ENCODE data around the gene KREMEN2. TPM values are rescaled to one million over a fixed set of nuclear protein-coding genes. Genes with fewer than 3 reads are reported as not detected.
"Not testable (repeated sequence)": the region's sequence is repeated elsewhere in the genome, so short reads cannot be mapped to it uniquely, and the experiment has no call there.

Gene KREMEN2
- total and polyA plus RNA-seq, 7 experiments from 2014 or later = not detected

DNA sequence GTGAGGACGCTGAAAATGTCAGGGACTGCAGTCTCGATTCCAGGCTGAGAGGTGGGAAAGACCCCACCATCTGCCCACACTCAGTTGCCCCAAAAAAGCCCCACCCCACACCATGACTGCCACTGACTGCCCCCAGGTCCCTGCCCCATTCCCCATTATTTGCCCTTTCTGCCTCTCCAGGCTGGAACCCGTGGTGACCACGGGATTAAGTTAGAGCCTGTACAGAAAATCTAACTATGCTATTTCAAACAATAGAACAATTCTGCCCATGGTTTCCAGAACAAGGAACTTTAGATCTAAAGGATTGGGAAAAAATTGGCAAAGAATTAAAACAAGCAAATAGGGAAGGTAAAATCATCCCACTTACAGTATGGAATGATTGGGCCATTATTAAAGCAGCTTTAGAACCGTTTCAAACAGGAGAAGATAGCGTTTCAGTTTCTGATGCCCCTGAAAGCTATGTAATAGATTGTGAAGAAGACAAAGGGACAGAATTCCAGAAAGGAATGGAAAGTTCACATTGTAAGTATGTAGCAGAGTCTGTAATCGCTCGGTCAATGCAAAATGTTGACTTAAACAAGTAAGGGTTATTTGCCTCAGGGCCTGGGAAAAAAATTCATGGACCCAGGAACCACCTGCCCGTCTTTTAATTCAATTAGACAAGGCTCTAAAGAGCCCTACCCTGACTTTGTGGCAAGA, 38.0 kb upstream of the KREMEN2 start:
- H3K4me3 ChIP-seq (ENCODE audit: low read length) = no peak overlapping the region
- Mint-ChIP-seq H3K27ac (peak overlapping the region in 5 of 9 donors; percentile 12 to 63 (median 48)), H3K4me1 (peaks cover 9 to 19% (median 16%) of the 10 kb centered on the region in 7 donors), H3K36me3 (peaks cover 0 to 10% (median 0%) of the 10 kb centered on the region in 5 donors), H3K4me3 (no peak overlapping the region), H3K9me3 (no peaks in the 10 kb centered on the region), H3K27me3 (no peaks in the 10 kb centered on the region)
- no peaks in the 10 kb centered on the region for H3K27me3 ChIP-seq (ENCODE audit: control insufficient read depth in 2 of 2, insufficient read depth in 2 of 2, low read length in 2 of 2)
- DNase-seq (no peak), ATAC-seq (no peak)
- no peaks in the 10 kb centered on the region for H3K9me3 ChIP-seq (ENCODE audit: control insufficient read depth in 2 of 3, low read length in 3 of 3)
- no peak overlapping the region for H3K27ac ChIP-seq (ENCODE audit: low read depth, low read length)
- peaks cover 5 to 10% of the 10 kb centered on the region in 2 donors for H3K4me1 ChIP-seq (ENCODE audit: control insufficient read depth in 2 of 2, insufficient read depth in 2 of 2, low read length in 2 of 2)
- ChIA-PET CTCF (interaction anchor here (0.8 to 1.5 kb wide), 9 partner anchors 12 to 87 kb away, joined by 3 to 7 read pairs (median 5); partner anchors contain the start of genes FLYWCH1 and FLYWCH2), POLR2A (interaction anchor here (0.8 to 1.2 kb wide), 2 partner anchors 13 to 43 kb away, joined by 4 to 5 read pairs; partner anchors contain the start of gene FLYWCH2)
- peaks cover 0 to 43% (median 0%) of the 10 kb centered on the region in 3 experiments for H3K36me3 ChIP-seq (ENCODE audit: control insufficient read depth in 2 of 3, insufficient read depth in 3 of 3, low read length in 3 of 3)
- intact Hi-C loops (cut with micrococcal nuclease) = loop anchor here (2.0 kb wide), 3 partner anchors 43 to 87 kb away; partner anchors contain the start of gene FLYWCH2 (in 1 of the 2)

DNA sequence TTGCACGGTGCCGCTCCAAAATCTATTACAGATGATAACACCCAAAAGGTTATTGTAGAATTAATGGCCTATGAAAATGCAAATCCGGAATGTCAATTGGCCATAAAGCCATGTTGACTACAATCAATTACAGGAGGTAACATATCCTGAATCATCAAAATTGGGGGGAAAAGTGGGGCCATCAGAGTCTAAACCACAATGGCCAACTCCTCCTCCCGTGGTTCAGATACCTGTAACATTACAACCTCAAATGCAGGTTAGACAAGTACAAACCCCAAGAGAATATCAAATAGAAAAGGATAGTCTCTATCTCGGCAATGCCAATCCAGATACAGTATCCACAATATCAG, 37.5 kb upstream of the KREMEN2 start:
- peak overlapping the region in 7 of 10 donors; percentile 0 to 48 (median 29) for H3K4me3 Mint-ChIP-seq
- Histone ChIP-seq H3K4me3 (ENCODE audit: low read length) (no peak overlapping the region), H3K4me1 (ENCODE audit: control insufficient read depth in 2 of 2, insufficient read depth in 2 of 2, low read length in 2 of 2) (peaks cover 5 to 10% of the 10 kb centered on the region in 2 donors), H3K27me3 (ENCODE audit: control insufficient read depth in 2 of 2, insufficient read depth in 2 of 2, low read length in 2 of 2) (no peaks in the 10 kb centered on the region), H3K36me3 (ENCODE audit: control insufficient read depth in 2 of 3, insufficient read depth in 3 of 3, low read length in 3 of 3) (peaks cover 0 to 43% (median 0%) of the 10 kb centered on the region in 3 experiments), H3K27ac (ENCODE audit: low read depth, low read length) (no peak overlapping the region), H3K9me3 (ENCODE audit: control insufficient read depth in 2 of 3, low read length in 3 of 3) (no peaks in the 10 kb centered on the region)
- H3K27me3 Mint-ChIP-seq = no peaks in the 10 kb centered on the region
- H3K27ac Mint-ChIP-seq = peak overlapping the region in 6 of 9 donors; percentile 12 to 63 (median 48)
- peaks cover 0 to 10% (median 0%) of the 10 kb centered on the region in 5 donors for H3K36me3 Mint-ChIP-seq
- H3K9me3 Mint-ChIP-seq = no peaks in the 10 kb centered on the region
- no peak for ATAC-seq
- CTCF ChIA-PET = interaction anchor here (0.6 to 1.5 kb wide), 11 partner anchors 12 to 88 kb away, joined by 3 to 7 read pairs (median 5); partner anchors contain the start of genes FLYWCH1 and FLYWCH2
- no peak for DNase-seq
- intact Hi-C loops (cut with micrococcal nuclease) = loop anchor here (2.0 kb wide), 3 partner anchors 44 to 88 kb away; partner anchors contain the start of gene FLYWCH2 (in 1 of the 2)
- peaks cover 9 to 19% (median 16%) of the 10 kb centered on the region in 7 donors for H3K4me1 Mint-ChIP-seq
- POLR2A ChIA-PET = interaction anchor here (0.8 to 1.2 kb wide), 2 partner anchors 14 to 43 kb away, joined by 4 to 5 read pairs; partner anchors contain the start of gene FLYWCH2

DNA sequence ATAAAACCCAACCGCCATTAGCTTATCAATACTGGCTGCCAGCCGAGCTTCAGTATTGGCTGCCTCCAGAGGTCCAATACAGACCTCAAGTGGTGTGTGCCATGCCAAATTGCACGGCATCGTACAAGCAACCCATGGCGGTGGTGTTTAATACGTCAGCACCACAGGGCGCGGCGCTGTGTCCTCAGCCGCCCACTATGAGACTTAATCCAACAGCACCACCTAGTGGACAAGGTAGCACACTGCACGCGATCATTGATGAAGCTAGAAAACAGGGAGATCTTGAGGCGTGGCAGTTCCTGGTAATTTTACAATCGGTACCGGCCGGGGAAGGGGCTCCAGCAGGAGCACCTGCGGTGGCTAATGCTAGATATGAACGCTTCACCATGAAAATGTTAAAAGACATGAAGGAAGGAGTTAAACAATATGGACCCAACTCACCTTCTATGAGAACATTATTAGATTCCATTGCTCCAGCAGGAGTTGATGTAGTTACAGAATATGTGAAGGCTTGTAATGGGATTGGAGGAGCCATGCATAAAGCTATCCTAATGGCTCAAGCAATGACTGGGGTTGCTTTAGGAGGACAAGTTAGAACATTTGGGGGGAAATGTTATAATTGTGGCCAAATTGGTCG, 36.9 kb upstream of the KREMEN2 start:
- H3K27ac Mint-ChIP-seq = peak overlapping the region in 7 of 9 donors; percentile 0 to 63 (median 48)
- intact Hi-C loops (cut with micrococcal nuclease) = loop anchor here (1.0 to 2.0 kb wide), 7 partner anchors 22 to 88 kb away; partner anchors contain the start of gene FLYWCH2 (in 1 of the 2)
- peaks cover 0 to 7% (median 0%) of the 10 kb centered on the region in 5 donors for H3K36me3 Mint-ChIP-seq

DNA sequence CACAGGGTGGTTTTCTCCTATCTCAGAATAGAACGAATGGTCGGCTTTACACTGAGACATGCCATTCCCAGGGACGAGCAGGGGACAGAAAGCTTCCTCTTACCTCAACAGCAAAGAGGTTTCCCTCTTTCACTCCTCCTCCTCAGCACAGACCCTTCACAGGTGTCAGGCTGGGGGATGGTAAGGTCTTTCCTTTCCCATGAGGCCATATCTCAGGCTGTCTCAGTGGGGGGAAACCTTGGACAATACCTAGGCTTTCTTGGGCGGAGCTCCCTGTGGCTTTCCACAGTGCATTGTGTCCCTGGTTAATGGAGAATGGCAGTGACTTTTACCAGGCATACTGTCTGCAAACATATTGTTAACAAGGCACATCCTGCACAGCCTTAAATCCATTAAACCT, 35.9 kb upstream of the KREMEN2 start:
- H3K27ac Mint-ChIP-seq; H3K9me3 ChIP-seq (ENCODE audit: control insufficient read depth in 2 of 3, low read length in 3 of 3); CTCF ChIA-PET; H3K36me3 Mint-ChIP-seq; POLR2A ChIA-PET; DNase-seq; H3K27me3 ChIP-seq (ENCODE audit: control insufficient read depth in 2 of 2, insufficient read depth in 2 of 2, low read length in 2 of 2); H3K4me3 Mint-ChIP-seq; H3K27me3 Mint-ChIP-seq; ATAC-seq; intact Hi-C loops (cut with micrococcal nuclease); H3K9me3 Mint-ChIP-seq; H3K4me3 ChIP-seq (ENCODE audit: low read length); H3K27ac ChIP-seq (ENCODE audit: low read depth, low read length): not testable (repeated sequence)
- Histone ChIP-seq H3K36me3 (ENCODE audit: control insufficient read depth in 2 of 3, insufficient read depth in 3 of 3, low read length in 3 of 3) (peaks cover 0 to 37% (median 0%) of the 10 kb centered on the region in 3 experiments), H3K4me1 (ENCODE audit: control insufficient read depth in 2 of 2, insufficient read depth in 2 of 2, low read length in 2 of 2) (peaks cover 5 to 10% of the 10 kb centered on the region in 2 donors)
- peaks cover 5 to 19% (median 14%) of the 10 kb centered on the region in 7 donors for H3K4me1 Mint-ChIP-seq

More for the DNA sequence above, 36.9 kb upstream of the KREMEN2 start:
- no peaks in the 10 kb centered on the region for H3K9me3 Mint-ChIP-seq
- no peaks in the 10 kb centered on the region for H3K9me3 ChIP-seq (ENCODE audit: control insufficient read depth in 2 of 3, low read length in 3 of 3)
- no peak overlapping the region for H3K4me3 ChIP-seq (ENCODE audit: low read length)
- no peaks in the 10 kb centered on the region for H3K27me3 Mint-ChIP-seq
- H3K36me3 ChIP-seq (ENCODE audit: control insufficient read depth in 2 of 3, insufficient read depth in 3 of 3, low read length in 3 of 3) = peaks cover 0 to 40% (median 0%) of the 10 kb centered on the region in 3 experiments
- peaks cover 8 to 19% (median 15%) of the 10 kb centered on the region in 7 donors for H3K4me1 Mint-ChIP-seq
- no peaks in the 10 kb centered on the region for H3K27me3 ChIP-seq (ENCODE audit: control insufficient read depth in 2 of 2, insufficient read depth in 2 of 2, low read length in 2 of 2)
- H3K4me1 ChIP-seq (ENCODE audit: control insufficient read depth in 2 of 2, insufficient read depth in 2 of 2, low read length in 2 of 2) = peaks cover 5 to 10% of the 10 kb centered on the region in 2 donors
- peak overlapping the region in 7 of 10 donors; percentile 0 to 48 (median 29) for H3K4me3 Mint-ChIP-seq
- H3K27ac ChIP-seq (ENCODE audit: low read depth, low read length) = no peak overlapping the region
- ChIA-PET CTCF (interaction anchor here (0.6 to 1.5 kb wide), 15 partner anchors 12 to 88 kb away, joined by 3 to 7 read pairs (median 4); partner anchors contain the start of genes FLYWCH1 and FLYWCH2), POLR2A (interaction anchor here (0.8 to 1.2 kb wide), 2 partner anchors 14 to 44 kb away, joined by 4 to 5 read pairs; partner anchors contain the start of gene FLYWCH2)
- DNase-seq (peak; percentile 64 to 91 (median 84)), ATAC-seq (peak; percentile 100)

DNA sequence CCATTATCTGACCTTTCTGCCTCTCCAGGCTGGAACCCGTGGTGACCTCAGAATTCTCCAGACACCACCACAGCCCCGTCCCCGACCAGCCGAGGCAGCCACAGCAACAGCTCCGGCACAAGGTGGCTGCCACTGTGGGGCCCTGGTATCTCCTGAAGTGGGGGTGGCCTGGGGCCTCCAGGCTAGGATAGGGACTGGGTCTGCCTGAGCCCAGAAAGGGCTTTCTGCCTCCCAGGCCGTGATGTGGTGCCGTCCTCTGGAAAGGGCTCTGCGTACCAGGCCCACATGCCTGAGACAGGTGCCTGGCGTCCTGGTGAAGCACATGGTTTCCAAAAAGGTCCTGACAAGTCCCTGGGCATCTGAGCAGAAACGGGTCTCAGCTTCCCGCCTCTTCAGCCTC, 35.3 kb upstream of the KREMEN2 start:
- no peaks in the 10 kb centered on the region for H3K36me3 Mint-ChIP-seq
- intact Hi-C loops (cut with micrococcal nuclease) = no loop called here
- H3K9me3 Mint-ChIP-seq = no peaks in the 10 kb centered on the region

DNA sequence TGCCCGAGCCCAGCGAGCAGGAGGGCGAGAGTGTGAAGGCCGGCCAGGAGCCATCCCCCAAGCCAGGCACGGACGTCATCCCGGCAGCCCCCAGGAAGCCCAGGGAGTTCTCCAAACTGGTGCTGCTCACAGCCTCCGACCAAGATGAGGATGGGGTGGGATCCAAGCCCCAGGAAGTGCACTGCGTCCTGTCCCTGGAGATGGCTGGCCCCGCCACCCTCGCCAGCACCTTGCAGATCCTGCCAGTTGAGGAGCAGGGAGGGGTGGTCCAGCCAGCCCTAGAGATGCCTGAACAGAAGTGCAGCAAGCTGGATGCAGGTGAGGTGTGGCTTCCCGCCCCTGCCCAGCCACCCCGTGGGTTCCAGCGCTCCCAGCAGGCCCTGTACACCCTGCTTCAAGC, 34.4 kb upstream of the KREMEN2 start:
- Histone ChIP-seq H3K4me3 (ENCODE audit: low read length) (no peak overlapping the region), H3K9me3 (ENCODE audit: control insufficient read depth in 2 of 3, low read length in 3 of 3) (no peaks in the 10 kb centered on the region), H3K27me3 (ENCODE audit: control insufficient read depth in 2 of 2, insufficient read depth in 2 of 2, low read length in 2 of 2) (no peaks in the 10 kb centered on the region), H3K36me3 (ENCODE audit: control insufficient read depth in 2 of 3, insufficient read depth in 3 of 3, low read length in 3 of 3) (peaks cover 0 to 48% (median 3%) of the 10 kb centered on the region in 3 experiments), H3K4me1 (ENCODE audit: control insufficient read depth in 2 of 2, insufficient read depth in 2 of 2, low read length in 2 of 2) (peaks cover 5 to 10% of the 10 kb centered on the region in 2 donors), H3K27ac (ENCODE audit: low read depth, low read length) (no peak overlapping the region)
- Mint-ChIP-seq H3K4me3 (no peak overlapping the region), H3K9me3 (no peaks in the 10 kb centered on the region), H3K4me1 (peaks cover 5 to 19% (median 16%) of the 10 kb centered on the region in 7 donors), H3K27ac (no peak overlapping the region), H3K36me3 (peaks cover 4 to 8% (median 8%) of the 10 kb centered on the region in 5 donors), H3K27me3 (no peaks in the 10 kb centered on the region)
- DNase-seq (no peak), ATAC-seq (no peak)
- ChIA-PET CTCF (interaction anchor here (1.1 kb wide), 1 partner anchor 62 kb away, joined by 3 read pairs; no protein-coding TSS in a partner anchor), POLR2A (no interaction called here)
- intact Hi-C loops (cut with micrococcal nuclease) = no loop called here

More for the DNA sequence above, 35.3 kb upstream of the KREMEN2 start:
- Mint-ChIP-seq H3K4me3 (no peak overlapping the region), H3K27me3 (no peaks in the 10 kb centered on the region), H3K4me1 (peaks cover 5 to 19% (median 14%) of the 10 kb centered on the region in 7 donors), H3K27ac (no peak overlapping the region)
- Histone ChIP-seq H3K27me3 (ENCODE audit: control insufficient read depth in 2 of 2, insufficient read depth in 2 of 2, low read length in 2 of 2) (no peaks in the 10 kb centered on the region), H3K9me3 (ENCODE audit: control insufficient read depth in 2 of 3, low read length in 3 of 3) (no peaks in the 10 kb centered on the region), H3K4me3 (ENCODE audit: low read length) (no peak overlapping the region), H3K36me3 (ENCODE audit: control insufficient read depth in 2 of 3, insufficient read depth in 3 of 3, low read length in 3 of 3) (peaks cover 0 to 43% (median 0%) of the 10 kb centered on the region in 3 experiments), H3K27ac (ENCODE audit: low read depth, low read length) (no peak overlapping the region), H3K4me1 (ENCODE audit: control insufficient read depth in 2 of 2, insufficient read depth in 2 of 2, low read length in 2 of 2) (peaks cover 5 to 10% of the 10 kb centered on the region in 2 donors)
- DNase-seq (no peak), ATAC-seq (no peak)
- ChIA-PET CTCF (no interaction called here), POLR2A (no interaction called here)
